WERI-Rb-1 (cell line): ENCODE results near the gene NRXN3.

Experiments
- DNase-seq: peaks from one replicate; pipeline ENCODE4 v3.0.0-alpha.2; 2020
- H3K27ac ChIP-seq: fragments of 250-450 bp; sonication (Bioruptor Pico); 2 replicates; pipeline ENCODE4 v1.5.1; 2020; ENCODE audit warnings: mild to moderate bottlenecking, moderate library complexity
- H3K27me3 ChIP-seq: fragments of 250-450 bp; sonication (Bioruptor Pico); 2 replicates; pipeline ENCODE4 v1.5.1; 2021; ENCODE audit warnings: mild to moderate bottlenecking, low read depth, moderate library complexity; ENCODE audit not compliant: insufficient read depth, severe bottlenecking
- H3K36me3 ChIP-seq: fragments of 250-450 bp; sonication (Bioruptor Pico); 2 replicates; pipeline ENCODE4 v1.5.1; 2020; ENCODE audit warnings: mild to moderate bottlenecking, moderate library complexity
- H3K4me3 ChIP-seq: 2 replicates; pipeline ENCODE4 v1.5.1; 2011; ENCODE audit warnings: low read depth, mild to moderate bottlenecking, control low read depth, low read length
- H3K9me3 ChIP-seq: fragments of 250-450 bp; sonication (Bioruptor Pico); 2 replicates; pipeline ENCODE4 v1.5.1; 2021; ENCODE audit warnings: mild to moderate bottlenecking, moderate library complexity; ENCODE audit not compliant: severe bottlenecking
- CTCF ChIP-seq: IDR thresholded peaks from 2 replicates; pipeline ENCODE4 v1.5.1; 2011; ENCODE audit warnings: low read depth, mild to moderate bottlenecking, control low read depth, inconsistent platforms, low read length

NRXN3 gene

DNA sequence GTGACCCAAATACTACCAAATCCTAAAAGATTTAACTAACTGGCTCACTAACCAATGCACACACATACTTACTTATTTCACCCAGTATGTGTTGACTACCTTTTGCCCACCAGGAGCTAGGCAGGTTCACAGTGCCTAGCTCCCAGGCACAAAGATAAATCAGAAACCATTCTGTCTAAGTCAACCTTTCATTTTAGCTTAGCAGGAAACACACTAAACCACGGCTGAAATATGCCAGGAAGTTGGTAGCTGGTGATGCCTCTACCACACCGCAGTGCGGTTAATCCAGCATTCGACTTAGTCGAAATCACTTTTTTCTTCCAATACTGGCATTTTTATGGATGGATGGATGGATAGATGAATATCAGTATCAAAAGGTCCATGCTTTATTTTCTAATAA, 1443.5 kb downstream of the NRXN3 start:
- no peaks in the 10 kb centered on the region for H3K27me3 ChIP-seq
- no peaks in the 10 kb centered on the region for H3K9me3 ChIP-seq
- no peak for DNase-seq
- no peaks in the 10 kb centered on the region for H3K36me3 ChIP-seq
- H3K27ac ChIP-seq, result no peak overlapping the region
- TF ChIP-seq CTCF, result no peak
- H3K4me3 ChIP-seq, result no peak overlapping the region

DNA sequence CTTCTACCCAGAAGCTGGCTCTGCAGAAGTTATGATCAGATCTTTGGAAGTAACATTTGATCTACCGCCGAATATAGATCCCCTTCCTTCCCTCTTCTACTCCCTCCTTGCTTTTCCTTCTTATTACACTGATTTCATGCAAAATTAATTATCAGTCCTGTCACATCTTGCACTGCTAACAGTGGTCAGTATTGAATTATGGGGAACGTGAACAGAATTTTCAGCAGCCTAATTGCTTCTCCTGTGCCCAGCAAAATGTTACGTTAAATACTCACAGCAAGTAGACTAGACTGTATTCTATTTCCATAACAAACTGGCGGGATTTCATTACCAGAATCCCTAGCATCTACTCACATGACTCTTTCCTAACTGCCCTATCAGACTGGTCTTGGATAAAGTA, 1444.3 kb downstream of the NRXN3 start:
- no peak for DNase-seq
- no peaks in the 10 kb centered on the region for H3K9me3 ChIP-seq
- H3K36me3 ChIP-seq, result no peaks in the 10 kb centered on the region
- no peak for TF ChIP-seq CTCF
- H3K4me3 ChIP-seq, result no peak overlapping the region
- no peak overlapping the region for H3K27ac ChIP-seq
- no peaks in the 10 kb centered on the region for H3K27me3 ChIP-seq

DNA sequence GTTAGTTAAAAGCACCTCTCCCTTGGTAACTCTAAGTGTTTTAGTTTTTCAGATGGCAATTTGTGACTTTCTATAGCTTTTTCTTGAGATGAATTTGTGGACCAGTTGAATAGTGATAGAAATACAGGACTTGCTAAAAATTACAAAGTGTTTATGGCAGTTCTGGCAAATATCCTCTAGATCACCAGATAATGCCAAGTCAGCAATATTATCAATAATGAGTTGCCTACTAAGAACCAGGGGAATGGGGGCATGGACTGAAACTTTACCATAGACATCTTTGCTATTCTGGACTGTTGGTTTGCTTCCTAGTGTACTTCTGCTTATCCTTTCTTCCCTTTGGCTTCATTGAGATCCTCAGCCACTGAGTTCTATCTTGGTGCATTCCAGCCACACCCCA, 1456.9 kb downstream of the NRXN3 start:
- Histone ChIP-seq H3K4me3 (no peak overlapping the region), H3K9me3 (no peaks in the 10 kb centered on the region), H3K27ac (no peak overlapping the region), H3K27me3 (no peaks in the 10 kb centered on the region), H3K36me3 (no peaks in the 10 kb centered on the region)
- DNase-seq, result no peak
- no peak for TF ChIP-seq CTCF

DNA sequence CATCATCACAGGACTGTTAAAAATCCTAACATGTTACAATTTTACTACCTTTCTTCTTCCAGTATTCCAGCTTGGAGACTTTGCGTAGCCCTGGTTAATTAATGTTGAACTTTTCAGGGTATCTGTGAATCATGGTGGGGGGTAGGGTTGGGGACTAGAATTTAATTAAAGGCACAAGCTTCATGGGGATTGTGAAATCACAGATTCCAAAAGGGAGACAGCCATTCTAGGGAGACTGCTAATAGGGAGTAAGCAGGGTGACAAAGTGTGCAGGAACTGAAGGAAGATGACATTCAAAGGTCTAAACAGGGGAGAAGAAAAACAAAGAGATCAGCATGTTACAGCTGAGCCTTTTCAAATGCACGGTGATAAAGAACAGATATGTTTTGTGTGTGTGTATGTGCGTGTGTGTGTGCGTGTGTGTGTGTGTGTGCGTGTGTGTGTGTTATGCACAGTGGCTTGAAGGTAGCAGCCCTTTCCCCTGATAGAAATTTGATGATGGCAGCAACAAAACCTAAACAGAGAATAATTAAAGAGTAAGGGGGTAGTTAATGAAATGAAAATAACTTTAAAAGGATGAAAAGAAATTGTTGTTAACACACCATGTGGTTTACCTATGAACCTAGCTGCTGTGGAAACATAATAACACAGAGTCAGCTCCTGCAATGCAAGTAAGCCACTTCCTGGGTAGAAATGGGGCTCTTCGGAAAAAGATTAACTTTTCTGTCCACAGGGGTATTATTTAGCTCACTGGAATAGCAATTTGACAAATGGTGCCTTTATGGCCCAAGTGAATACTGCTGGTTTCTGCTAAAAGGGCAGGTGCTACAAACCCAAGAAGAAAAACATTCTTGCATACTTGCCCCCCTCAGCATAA, 1459.5 kb downstream of the NRXN3 start:
- DNase-seq, result no peak
- no peak overlapping the region for H3K27ac ChIP-seq
- no peak for TF ChIP-seq CTCF

GRCh38 chr14:79630288-79630960, 1460.3 kb downstream of the NRXN3 start:
- no peak for DNase-seq
- TF ChIP-seq CTCF, result no peak

More for the DNA sequence above, 1459.5 kb downstream of the NRXN3 start:
- no peaks in the 10 kb centered on the region for H3K27me3 ChIP-seq
- H3K4me3 ChIP-seq, result no peak overlapping the region
- H3K36me3 ChIP-seq, result no peaks in the 10 kb centered on the region
- no peaks in the 10 kb centered on the region for H3K9me3 ChIP-seq

More at GRCh38 chr14:79630288-79630960, 1460.3 kb downstream of the NRXN3 start:
- no peaks in the 10 kb centered on the region for H3K27me3 ChIP-seq
- no peaks in the 10 kb centered on the region for H3K36me3 ChIP-seq
- H3K4me3 ChIP-seq, result no peak overlapping the region
- H3K27ac ChIP-seq, result no peak overlapping the region
- no peaks in the 10 kb centered on the region for H3K9me3 ChIP-seq
